ENCODE results near the gene PRICKLE4. TPM values are rescaled to one million over a fixed set of nuclear protein-coding genes. Genes with fewer than 3 reads are reported as not detected.

PRICKLE4 gene
- total RNA-seq, 1 experiment from 2014 or later, result 0.70 TPM

GRCh38 chr6:41733707-41734665, 46.6 kb upstream of the PRICKLE4 start:
- Histone ChIP-seq H2BK5ac (ENCODE audit: insufficient read length, low read length) (no peak overlapping the region), H3K14ac (ENCODE audit: insufficient read depth, low read length) (no peak overlapping the region), H3K79me2 (ENCODE audit: insufficient read depth, low read length) (no peaks in the 10 kb centered on the region), H2BK120ac (ENCODE audit: low read depth, low read length, poor library complexity, severe bottlenecking) (no peak overlapping the region), H2BK20ac (ENCODE audit: low read depth, low read length, poor library complexity, severe bottlenecking) (no peak overlapping the region), H4K20me1 (ENCODE audit: control insufficient read depth, insufficient read depth, insufficient read length) (no peaks in the 10 kb centered on the region), H4K91ac (ENCODE audit: insufficient read length, low read depth, low read length) (no peak overlapping the region), H3K27me3 (ENCODE audit: insufficient read depth, low read length) (no peaks in the 10 kb centered on the region), H2AK5ac (ENCODE audit: insufficient read length, low read length) (no peak overlapping the region), H4K5ac (ENCODE audit: insufficient read length, low read depth, low read length) (no peak overlapping the region), H2BK15ac (ENCODE audit: low read depth, low read length) (no peak overlapping the region), H3K23me2 (ENCODE audit: insufficient read length, low read depth, low read length, poor library complexity, severe bottlenecking) (peaks cover 12% of the 10 kb centered on the region), H3T11ph (ENCODE audit: low read length) (no peak overlapping the region), H3K23ac (ENCODE audit: insufficient read length, low read depth, low read length) (no peak overlapping the region), H3K79me1 (ENCODE audit: insufficient read depth, low read depth, low read length, poor library complexity, severe bottlenecking) (no peaks in the 10 kb centered on the region), H2BK12ac (ENCODE audit: insufficient read length, low read depth, low read length) (no peak overlapping the region), H2AFZ (ENCODE audit: low read length) (no peak overlapping the region), H4K8ac (replicated peaks; ENCODE audit: insufficient read length, low read depth, low read length) (no peak overlapping the region), H3K4ac (ENCODE audit: low read depth, low read length) (no peak overlapping the region), H3K9me3 (ENCODE audit: control insufficient read depth, low read depth, low read length) (no peaks in the 10 kb centered on the region), H3K18ac (ENCODE audit: insufficient read length, low read depth, low read length) (no peak overlapping the region), H3K4me2 (ENCODE audit: insufficient read depth, insufficient read length, low read length) (peak overlapping the region; percentile 55), H3K56ac (ENCODE audit: insufficient read length, low read depth, low read length) (no peak overlapping the region), H3K4me1 (ENCODE audit: insufficient read depth, low read length) (peaks cover 11% of the 10 kb centered on the region; the same call in 1 of the 2 replicates), H3K27ac (ENCODE audit: insufficient read length, low read depth, low read length) (no peak overlapping the region), H3K9ac (ENCODE audit: extremely low read depth, insufficient read length, low read length) (no peak overlapping the region)
- Mint-ChIP-seq H3K9me3 (no peaks in the 10 kb centered on the region; a peak in 1 of 5 replicates), H3K27ac (no peak overlapping the region), H3K4me3 (peak overlapping the region; percentile 72 to 93), H3K4me1 (peaks cover 45 to 47% of the 10 kb centered on the region in 2 experiments), H3K27me3 (ENCODE audit: low read depth) (peaks cover 29% of the 10 kb centered on the region), H3K36me3 (ENCODE audit: insufficient read depth in 1 of 3, low read depth in 3 of 3) (no peaks in the 10 kb centered on the region)
- WGBS (ENCODE audit: extremely low coverage, insufficient read length, low lambda C conversion rate), result no CpG with 5 or more reads among the region's 73 CpGs
- TF ChIP-seq, protein P1, sequence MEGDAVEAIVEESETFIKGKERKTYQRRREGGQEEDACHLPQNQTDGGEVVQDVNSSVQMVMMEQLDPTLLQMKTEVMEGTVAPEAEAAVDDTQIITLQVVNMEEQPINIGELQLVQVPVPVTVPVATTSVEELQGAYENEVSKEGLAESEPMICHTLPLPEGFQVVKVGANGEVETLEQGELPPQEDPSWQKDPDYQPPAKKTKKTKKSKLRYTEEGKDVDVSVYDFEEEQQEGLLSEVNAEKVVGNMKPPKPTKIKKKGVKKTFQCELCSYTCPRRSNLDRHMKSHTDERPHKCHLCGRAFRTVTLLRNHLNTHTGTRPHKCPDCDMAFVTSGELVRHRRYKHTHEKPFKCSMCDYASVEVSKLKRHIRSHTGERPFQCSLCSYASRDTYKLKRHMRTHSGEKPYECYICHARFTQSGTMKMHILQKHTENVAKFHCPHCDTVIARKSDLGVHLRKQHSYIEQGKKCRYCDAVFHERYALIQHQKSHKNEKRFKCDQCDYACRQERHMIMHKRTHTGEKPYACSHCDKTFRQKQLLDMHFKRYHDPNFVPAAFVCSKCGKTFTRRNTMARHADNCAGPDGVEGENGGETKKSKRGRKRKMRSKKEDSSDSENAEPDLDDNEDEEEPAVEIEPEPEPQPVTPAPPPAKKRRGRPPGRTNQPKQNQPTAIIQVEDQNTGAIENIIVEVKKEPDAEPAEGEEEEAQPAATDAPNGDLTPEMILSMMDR (conservative IDR thresholded peaks at IDR 0.05), result no peak
- peak; percentile 88 for DNase-seq
